HEK293T (cell line): Measurements from ENCODE around the gene F2.

Experiments
- CTCF ChIA-PET: fragments of 350-600 bp; formaldehyde crosslinking; extraction: SDS; loops from one replicate; lab custom pipeline; 2021; ENCODE audit warnings: antibody characterized with exemption, inconsistent platforms; lab: Yijun Ruan, JAX
- POLR2A ChIA-PET: fragments of 350-600 bp; formaldehyde crosslinking; extraction: SDS; loops from one replicate; lab custom pipeline; 2020; ENCODE audit warnings: antibody characterized with exemption, inconsistent platforms; lab: Yijun Ruan, JAX
- DNase-seq: peaks from one replicate; pipeline ENCODE4 v3.0.0; 2012; ENCODE audit warnings: mixed read lengths; ENCODE audit errors: extremely low spot score
- ARNT ChIP-seq: fragments of 450-650 bp; IDR thresholded peaks from 2 replicates; pipeline ENCODE4 v1.6.1; 2017; ENCODE audit warnings: mild to moderate bottlenecking
- BHLHE40 ChIP-seq: fragments of 450-650 bp; IDR thresholded peaks from 2 replicates; pipeline ENCODE4 v1.6.1; 2016; ENCODE audit warnings: mild to moderate bottlenecking, moderate library complexity, borderline replicate concordance
- CTBP1 ChIP-seq: fragments of 450-650 bp; IDR thresholded peaks from 2 replicates; pipeline ENCODE4 v1.6.1; 2016; ENCODE audit warnings: borderline replicate concordance
- ELF4 ChIP-seq: fragments of 450-650 bp; IDR thresholded peaks from 2 replicates; pipeline ENCODE4 v1.6.1; 2017; ENCODE audit warnings: antibody characterized with exemption
- FOXA1 ChIP-seq: fragments of 450-650 bp; IDR thresholded peaks from 2 replicates; pipeline ENCODE4 v1.6.1; 2016; ENCODE audit warnings: mild to moderate bottlenecking
- FOXK2 ChIP-seq: fragments of 450-650 bp; IDR thresholded peaks from 2 replicates; pipeline ENCODE4 v1.6.1; 2016; ENCODE audit warnings: mild to moderate bottlenecking
- FOXM1 ChIP-seq: fragments of 450-650 bp; IDR thresholded peaks from 2 replicates; pipeline ENCODE4 v1.6.1; 2017; ENCODE audit warnings: mild to moderate bottlenecking, borderline replicate concordance
- HDGF ChIP-seq: fragments of 450-650 bp; IDR thresholded peaks from 2 replicates; pipeline ENCODE4 v1.6.1; 2017; ENCODE audit warnings: antibody characterized with exemption, borderline replicate concordance
- L3MBTL2 ChIP-seq: fragments of 450-650 bp; conservative IDR thresholded peaks from 2 replicates; pipeline ENCODE4 v1.6.1; 2016; ENCODE audit warnings: mild to moderate bottlenecking
- LEF1 ChIP-seq: fragments of 450-650 bp; IDR thresholded peaks from 2 replicates; pipeline ENCODE4 v1.6.1; 2017; ENCODE audit warnings: mild to moderate bottlenecking, borderline replicate concordance
- NFRKB ChIP-seq: fragments of 450-650 bp; IDR thresholded peaks from 2 replicates; pipeline ENCODE4 v1.6.1; 2016; ENCODE audit warnings: mild to moderate bottlenecking, moderate library complexity
- SP1 ChIP-seq: fragments of 450-650 bp; IDR thresholded peaks from 2 replicates; pipeline ENCODE4 v1.6.1; 2017
- SUZ12 ChIP-seq: fragments of 450-650 bp; IDR thresholded peaks from 2 replicates; pipeline ENCODE4 v1.6.1; 2016; ENCODE audit warnings: mild to moderate bottlenecking
- TARDBP ChIP-seq: fragments of 450-650 bp; IDR thresholded peaks from 2 replicates; pipeline ENCODE4 v1.6.1; 2016
- ZNF384 ChIP-seq: fragments of 450-650 bp; IDR thresholded peaks from 2 replicates; pipeline ENCODE4 v1.6.1; 2016
- TF ChIP-seq, protein P1 (sequence below): fragments of 450-650 bp; IDR thresholded peaks from 2 replicates; pipeline ENCODE4 v1.6.1; 2016

F2 gene

GRCh38 chr11:46760429-46761128 is 41.6 kb downstream of the F2 start:
- POLR2A ChIA-PET, result interaction anchor here (0.5 kb wide), 1 partner anchor 804 kb away, joined by 3 read pairs; no protein-coding TSS in a partner anchor
- DNase-seq, result no peak
- TF ChIP-seq TARDBP (no peak), FOXA1 (no peak), BHLHE40 (no peak), HDGF (no peak), LEF1 (no peak), ELF4 (no peak), SP1 (no peak)
- CTCF ChIA-PET, result no interaction called here

DNA sequence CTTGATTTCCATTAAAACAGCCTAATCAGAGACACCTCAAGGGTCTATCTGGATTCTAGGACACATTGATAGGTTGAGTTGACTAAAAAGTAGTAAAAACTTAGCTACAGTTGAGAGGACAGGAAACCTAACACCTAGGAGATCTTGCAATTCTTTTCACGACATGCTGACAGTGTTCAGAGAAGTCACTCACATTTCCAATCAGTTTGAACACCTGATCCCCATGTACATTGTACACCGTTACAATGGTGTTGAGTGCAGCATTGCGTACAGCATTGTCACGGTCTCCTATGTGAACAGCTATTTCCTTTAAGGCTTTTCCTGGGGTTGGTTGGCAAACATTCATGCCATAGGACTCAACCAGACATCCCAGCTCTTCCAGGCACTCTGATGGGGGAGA is 42.8 kb downstream of the F2 start:
- TF ChIP-seq SP1, result no peak
- TF ChIP-seq ELF4, result no peak
- no peak for TF ChIP-seq NFRKB
- no peak for TF ChIP-seq FOXA1
- TF ChIP-seq HDGF, result no peak
- TF ChIP-seq BHLHE40, result no peak
- no peak for TF ChIP-seq L3MBTL2
- TF ChIP-seq, protein P1, sequence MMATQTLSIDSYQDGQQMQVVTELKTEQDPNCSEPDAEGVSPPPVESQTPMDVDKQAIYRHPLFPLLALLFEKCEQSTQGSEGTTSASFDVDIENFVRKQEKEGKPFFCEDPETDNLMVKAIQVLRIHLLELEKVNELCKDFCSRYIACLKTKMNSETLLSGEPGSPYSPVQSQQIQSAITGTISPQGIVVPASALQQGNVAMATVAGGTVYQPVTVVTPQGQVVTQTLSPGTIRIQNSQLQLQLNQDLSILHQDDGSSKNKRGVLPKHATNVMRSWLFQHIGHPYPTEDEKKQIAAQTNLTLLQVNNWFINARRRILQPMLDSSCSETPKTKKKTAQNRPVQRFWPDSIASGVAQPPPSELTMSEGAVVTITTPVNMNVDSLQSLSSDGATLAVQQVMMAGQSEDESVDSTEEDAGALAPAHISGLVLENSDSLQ, result no peak
- TF ChIP-seq CTBP1, result no peak
- no peak for TF ChIP-seq ARNT
- TF ChIP-seq ZNF384, result no peak
- no peak for TF ChIP-seq TARDBP
- TF ChIP-seq SUZ12, result no peak
- TF ChIP-seq FOXK2, result no peak
- no peak for TF ChIP-seq LEF1
- no peak for TF ChIP-seq FOXM1
- POLR2A ChIA-PET, result interaction anchor here (1.0 kb wide), 1 partner anchor 9 kb away, joined by 3 read pairs; no protein-coding TSS in a partner anchor
- CTCF ChIA-PET, result no interaction called here
- no peak for DNase-seq

DNA sequence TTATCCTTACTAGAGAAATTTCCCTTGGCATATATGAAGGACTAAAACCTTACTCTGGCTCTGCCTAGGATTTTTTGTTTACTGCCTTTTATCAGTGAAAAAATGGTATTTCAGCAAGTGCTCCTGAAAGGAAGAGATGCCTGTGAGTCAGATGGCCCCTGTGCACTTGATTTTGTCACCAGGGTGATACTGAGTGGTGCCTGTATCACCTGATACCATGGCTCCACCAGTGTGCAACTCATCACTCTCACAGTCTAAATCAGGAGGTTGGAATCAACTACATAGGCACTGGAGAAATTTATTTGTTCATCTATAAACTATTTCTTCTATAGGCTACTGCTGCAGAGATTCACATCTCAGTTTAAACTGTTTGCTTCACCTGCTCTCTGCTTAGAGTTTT is 43.2 kb downstream of the F2 start:
- ChIA-PET CTCF (no interaction called here), POLR2A (no interaction called here)
- no peak for DNase-seq
- TF ChIP-seq LEF1, result no peak

GRCh38 chr11:46766656-46767055 is 47.6 kb downstream of the F2 start:
- TF ChIP-seq ARNT, result no peak
- no peak for TF ChIP-seq FOXK2
- no peak for TF ChIP-seq SP1
- no peak for TF ChIP-seq FOXM1
- no peak for TF ChIP-seq FOXA1
- no peak for TF ChIP-seq SUZ12
- no peak for TF ChIP-seq ELF4
- TF ChIP-seq ZNF384, result no peak
- no peak for TF ChIP-seq TARDBP
- no peak for TF ChIP-seq BHLHE40
- TF ChIP-seq L3MBTL2, result no peak
- TF ChIP-seq CTBP1, result no peak
- no peak for TF ChIP-seq NFRKB
- no peak for TF ChIP-seq HDGF
- TF ChIP-seq, protein P1, result no peak
- TF ChIP-seq LEF1, result no peak
- POLR2A ChIA-PET, result interaction anchor here (0.8 kb wide), 1 partner anchor 100 kb away, joined by 3 read pairs; no protein-coding TSS in a partner anchor
- CTCF ChIA-PET, result no interaction called here
- DNase-seq, result no peak

DNA sequence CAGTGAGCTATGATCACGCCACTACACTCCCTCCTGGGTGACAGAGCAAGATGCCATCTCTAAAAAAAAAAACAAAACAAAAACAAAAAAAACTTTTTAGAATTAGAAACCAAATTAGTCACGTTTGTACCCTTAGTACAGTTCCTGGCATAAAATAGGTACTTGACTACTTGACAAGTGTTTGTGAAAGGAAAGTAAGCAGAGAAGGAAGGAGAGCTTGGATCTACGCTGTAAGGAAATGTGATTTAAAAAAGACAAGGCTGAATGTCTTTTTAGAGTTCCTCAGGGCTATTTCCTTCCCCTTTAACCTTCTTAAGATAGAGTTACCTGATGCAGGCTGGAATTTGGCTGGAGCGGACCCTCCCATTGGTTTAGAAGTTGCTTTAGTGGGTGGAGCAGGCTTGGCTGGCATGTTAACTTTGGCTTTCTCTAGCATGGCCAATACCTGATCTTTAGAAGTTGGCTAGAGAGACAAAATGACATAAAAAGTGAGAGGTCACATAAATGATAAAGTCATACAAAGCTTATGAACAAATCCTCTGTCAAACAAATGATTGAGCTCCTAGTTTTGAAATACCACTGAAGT is 50.7 kb downstream of the F2 start:
- CTCF ChIA-PET, result interaction anchor here (0.6 kb wide), 1 partner anchor 165 kb away, joined by 4 read pairs; no protein-coding TSS in a partner anchor
- POLR2A ChIA-PET, result no interaction called here
- no peak for DNase-seq
- TF ChIP-seq NFRKB, result no peak
- no peak for TF ChIP-seq ZNF384
- no peak for TF ChIP-seq LEF1
- no peak for TF ChIP-seq FOXA1
- TF ChIP-seq HDGF, result no peak
- TF ChIP-seq ELF4, result no peak
- TF ChIP-seq FOXM1, result no peak
- no peak for TF ChIP-seq SUZ12
- no peak for TF ChIP-seq SP1

DNA sequence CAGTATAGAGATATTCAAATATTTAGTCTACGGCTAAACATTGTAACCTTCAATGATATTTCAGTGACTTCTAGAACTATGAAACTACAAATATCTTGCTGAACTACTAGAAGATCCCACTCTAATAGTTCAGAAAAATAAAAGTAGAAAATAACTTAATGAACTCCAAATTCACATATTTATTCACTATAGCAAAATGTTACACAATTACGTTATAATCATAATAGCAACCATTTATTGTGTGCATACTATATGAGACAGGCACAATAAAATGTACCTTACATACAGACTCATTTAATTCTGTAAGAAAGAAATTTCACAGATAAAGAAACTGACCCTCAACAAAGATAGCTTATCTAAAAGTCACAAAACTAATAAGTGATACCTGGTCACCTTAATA is 57.9 kb downstream of the F2 start:
- POLR2A ChIA-PET, result no interaction called here
- DNase-seq, result no peak
- TF ChIP-seq TARDBP, result no peak
- no peak for TF ChIP-seq FOXK2
- TF ChIP-seq, protein P1, result no peak
- no peak for TF ChIP-seq FOXM1
- TF ChIP-seq ARNT, result no peak
- no peak for TF ChIP-seq SP1
- no peak for TF ChIP-seq SUZ12
- TF ChIP-seq BHLHE40, result no peak
- no peak for TF ChIP-seq FOXA1
- no peak for TF ChIP-seq LEF1
- TF ChIP-seq HDGF, result no peak
- TF ChIP-seq ELF4, result no peak
- TF ChIP-seq NFRKB, result no peak
- no peak for TF ChIP-seq L3MBTL2
- no peak for TF ChIP-seq ZNF384
- no peak for TF ChIP-seq CTBP1
- CTCF ChIA-PET, result no interaction called here
